Stomach smooth muscle (tissue), 2 donors: ENCODE results near the gene NRXN3.

Experiments
- H3K27ac ChIP-seq: one replicate; pipeline ENCODE4 v1.7.0; 2013; ENCODE audit warnings: mild to moderate bottlenecking, low read length, inconsistent platforms
- H3K27me3 ChIP-seq, 2 donors: one replicate each; pipeline ENCODE4 v1.7.0; 2013; ENCODE audit warnings: low read length in 2 of 2; ENCODE audit not compliant: insufficient read depth in 2 of 2, control insufficient read depth in 1 of 2
- H3K36me3 ChIP-seq, 2 donors: one replicate each; pipeline ENCODE4 v1.7.0; 2013; ENCODE audit warnings: low read length in 2 of 2; ENCODE audit not compliant: control insufficient read depth in 2 of 2, insufficient read depth in 2 of 2
- H3K4me1 ChIP-seq: one replicate; pipeline ENCODE4 v1.7.0; 2013; ENCODE audit warnings: low read length; ENCODE audit not compliant: control insufficient read depth, insufficient read depth
- H3K4me3 ChIP-seq, 2 donors: one replicate each; pipeline ENCODE4 v1.7.0; 2013; ENCODE audit warnings: low read length in 2 of 2
- H3K9ac ChIP-seq, 2 donors: one replicate each; pipeline ENCODE4 v1.7.0; 2013; ENCODE audit warnings: low read length in 2 of 2, mild to moderate bottlenecking in 1 of 2
- H3K9me3 ChIP-seq, 2 donors: one replicate each; pipeline ENCODE4 v1.7.0; 2013; ENCODE audit warnings: low read length in 2 of 2; ENCODE audit not compliant: control insufficient read depth in 2 of 2
- donor health status: healthy.
- donor health status: Pancreatic carcinoma.

Gene NRXN3

GRCh38 chr14:79587875-79588274 is 1417.7 kb downstream of the NRXN3 start:
- H3K27me3 ChIP-seq, result no peaks in the 10 kb centered on the region
- no peak overlapping the region for H3K27ac ChIP-seq
- no peak overlapping the region for H3K4me3 ChIP-seq
- no peak overlapping the region for H3K9ac ChIP-seq
- no peaks in the 10 kb centered on the region for H3K9me3 ChIP-seq
- peaks cover 4% of the 10 kb centered on the region for H3K4me1 ChIP-seq
- no peaks in the 10 kb centered on the region for H3K36me3 ChIP-seq

GRCh38 chr14:79588398-79588797 is 1418.2 kb downstream of the NRXN3 start:
- Histone ChIP-seq H3K4me1 (peaks cover 4% of the 10 kb centered on the region), H3K4me3 (no peak overlapping the region), H3K27ac (no peak overlapping the region), H3K36me3 (no peaks in the 10 kb centered on the region), H3K27me3 (no peaks in the 10 kb centered on the region), H3K9me3 (no peaks in the 10 kb centered on the region), H3K9ac (no peak overlapping the region)

- Histone ChIP-seq H3K9ac (no peak overlapping the region), H3K27ac (no peak overlapping the region), H3K36me3 (no peaks in the 10 kb centered on the region), H3K9me3 (no peaks in the 10 kb centered on the region), H3K27me3 (no peaks in the 10 kb centered on the region), H3K4me1 (no peaks in the 10 kb centered on the region), H3K4me3 (no peak overlapping the region)
Measured at GRCh38 chr14:79596551-79596950, 1426.4 kb downstream of the NRXN3 start.

DNA sequence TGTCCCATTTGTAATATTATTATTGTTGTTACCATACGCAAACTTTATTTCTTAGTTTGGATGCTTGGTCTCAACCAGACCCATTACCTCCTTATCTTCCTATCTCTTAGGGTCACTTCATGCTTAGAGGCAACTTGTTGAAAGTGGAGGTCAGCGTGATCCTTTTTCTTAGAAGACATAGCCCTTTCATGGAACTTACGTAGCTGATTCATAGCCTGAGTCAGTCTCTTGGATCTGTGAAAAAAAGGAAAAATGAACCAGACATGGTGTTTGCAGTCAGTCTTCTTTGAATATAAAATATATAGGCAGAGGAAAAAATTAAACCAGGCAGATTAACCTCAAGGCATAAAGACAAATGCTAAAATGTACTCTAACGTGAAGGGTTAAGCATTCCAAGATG is 1427.4 kb downstream of the NRXN3 start:
- no peak overlapping the region for H3K9ac ChIP-seq
- H3K27me3 ChIP-seq, result no peaks in the 10 kb centered on the region
- H3K4me1 ChIP-seq, result no peaks in the 10 kb centered on the region
- no peaks in the 10 kb centered on the region for H3K36me3 ChIP-seq
- no peak overlapping the region for H3K4me3 ChIP-seq
- no peak overlapping the region for H3K27ac ChIP-seq
- H3K9me3 ChIP-seq, result no peaks in the 10 kb centered on the region

DNA sequence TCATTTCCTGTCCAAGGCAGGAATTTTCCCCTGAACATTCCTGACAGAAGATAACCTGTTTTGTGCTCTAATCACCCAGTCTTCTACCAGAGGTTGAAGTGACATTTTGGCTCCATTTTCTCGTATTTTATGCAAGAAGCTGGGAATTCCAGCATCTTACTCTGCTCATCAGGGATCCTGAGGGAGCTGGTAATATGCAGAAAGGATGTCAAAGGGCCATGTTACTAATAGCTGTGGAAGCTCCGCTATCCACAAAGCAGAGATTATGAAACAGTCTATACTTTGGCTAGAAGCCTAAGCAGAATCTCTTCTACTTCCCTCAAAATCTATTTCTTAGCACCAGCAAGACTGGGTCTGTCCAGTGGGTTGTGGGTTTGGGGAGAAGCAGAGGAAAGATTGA is 1428.2 kb downstream of the NRXN3 start:
- no peaks in the 10 kb centered on the region for H3K36me3 ChIP-seq
- no peaks in the 10 kb centered on the region for H3K27me3 ChIP-seq
- no peak overlapping the region for H3K4me3 ChIP-seq
- H3K4me1 ChIP-seq, result peaks cover 3% of the 10 kb centered on the region
- no peak overlapping the region for H3K27ac ChIP-seq
- H3K9ac ChIP-seq, result no peak overlapping the region
- H3K9me3 ChIP-seq, result no peaks in the 10 kb centered on the region

DNA sequence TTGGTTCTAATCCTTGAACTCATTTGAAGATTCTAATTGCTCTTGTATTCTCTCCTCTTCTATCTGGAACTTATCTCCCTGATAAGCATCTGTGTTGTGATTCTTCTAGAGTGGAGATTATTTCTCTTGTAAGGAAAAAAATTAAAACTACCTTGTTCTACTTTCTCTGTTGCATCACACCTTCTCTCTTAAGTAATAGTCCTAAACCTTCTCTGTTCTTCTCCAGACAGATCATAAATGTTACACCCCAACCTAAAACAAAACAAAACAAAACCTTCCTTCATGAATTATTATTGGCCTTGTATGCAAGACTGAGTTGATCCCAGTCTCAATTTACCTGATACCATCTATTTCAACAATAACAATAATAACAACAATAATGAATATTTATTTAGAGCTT is 1429.1 kb downstream of the NRXN3 start:
- H3K27ac ChIP-seq, result no peak overlapping the region
- no peaks in the 10 kb centered on the region for H3K36me3 ChIP-seq
- no peak overlapping the region for H3K4me3 ChIP-seq
- no peaks in the 10 kb centered on the region for H3K9me3 ChIP-seq
- peaks cover 3% of the 10 kb centered on the region for H3K4me1 ChIP-seq
- no peak overlapping the region for H3K9ac ChIP-seq
- H3K27me3 ChIP-seq, result no peaks in the 10 kb centered on the region

- Histone ChIP-seq H3K4me3 (no peak overlapping the region), H3K9me3 (no peaks in the 10 kb centered on the region), H3K4me1 (peaks cover 3% of the 10 kb centered on the region), H3K27ac (no peak overlapping the region), H3K27me3 (no peaks in the 10 kb centered on the region), H3K36me3 (no peaks in the 10 kb centered on the region), H3K9ac (no peak overlapping the region)
Measured at GRCh38 chr14:79600406-79600805, 1430.2 kb downstream of the NRXN3 start.

DNA sequence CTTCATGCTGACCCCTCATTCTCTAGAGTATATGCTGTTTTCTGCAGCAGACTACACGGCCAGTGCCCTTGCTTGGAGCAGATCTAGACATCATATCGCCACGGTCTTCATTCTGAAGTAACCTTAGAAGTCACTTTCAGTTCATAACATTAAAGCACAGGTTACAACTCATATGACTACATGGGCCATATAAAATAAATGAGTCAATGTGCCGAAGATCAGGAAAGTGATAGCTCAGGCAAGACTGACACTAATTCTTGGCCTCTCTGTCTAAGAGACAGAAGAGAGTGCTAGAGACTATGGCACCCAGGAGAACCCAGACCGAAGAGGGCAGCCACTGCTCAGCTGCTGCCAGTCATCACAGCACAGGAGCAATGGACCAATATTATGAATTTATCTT is 1431.4 kb downstream of the NRXN3 start:
- no peaks in the 10 kb centered on the region for H3K27me3 ChIP-seq
- no peak overlapping the region for H3K27ac ChIP-seq
- H3K4me3 ChIP-seq, result no peak overlapping the region
- H3K4me1 ChIP-seq, result peaks cover 3% of the 10 kb centered on the region
- no peaks in the 10 kb centered on the region for H3K9me3 ChIP-seq
- no peaks in the 10 kb centered on the region for H3K36me3 ChIP-seq
- no peak overlapping the region for H3K9ac ChIP-seq

- no peak overlapping the region for H3K9ac ChIP-seq
- H3K27me3 ChIP-seq, result no peaks in the 10 kb centered on the region
- H3K27ac ChIP-seq, result no peak overlapping the region
- H3K9me3 ChIP-seq, result no peaks in the 10 kb centered on the region
- no peaks in the 10 kb centered on the region for H3K36me3 ChIP-seq
- H3K4me1 ChIP-seq, result peaks cover 3% of the 10 kb centered on the region
- H3K4me3 ChIP-seq, result no peak overlapping the region
Measured at GRCh38 chr14:79602045-79602444, 1431.9 kb downstream of the NRXN3 start.

DNA sequence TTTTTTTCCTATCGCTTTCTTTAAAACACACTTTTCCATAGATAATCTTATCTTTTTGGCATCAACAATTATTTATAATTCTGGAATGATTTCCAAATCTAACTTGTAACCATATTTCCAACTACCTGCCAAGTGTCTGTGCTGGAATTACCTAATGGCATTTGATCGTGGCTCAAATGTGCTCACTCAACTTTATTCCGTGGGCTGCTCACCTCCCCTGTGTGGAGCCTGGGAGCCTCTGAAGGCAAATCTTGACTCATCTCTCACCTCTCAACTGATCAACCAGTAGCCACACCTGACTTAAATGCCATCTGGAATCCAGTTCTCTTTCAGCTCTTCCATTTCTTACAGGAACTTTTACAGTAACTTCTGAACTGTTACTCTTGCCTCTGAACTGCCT is 1432.6 kb downstream of the NRXN3 start:
- Histone ChIP-seq H3K27me3 (no peaks in the 10 kb centered on the region), H3K4me1 (peaks cover 3% of the 10 kb centered on the region), H3K36me3 (no peaks in the 10 kb centered on the region), H3K9me3 (no peaks in the 10 kb centered on the region), H3K9ac (no peak overlapping the region), H3K27ac (no peak overlapping the region), H3K4me3 (no peak overlapping the region)

GRCh38 chr14:79605849-79606248 is 1435.7 kb downstream of the NRXN3 start:
- no peak overlapping the region for H3K4me3 ChIP-seq
- no peak overlapping the region for H3K27ac ChIP-seq
- H3K4me1 ChIP-seq, result peaks cover 3% of the 10 kb centered on the region
- no peak overlapping the region for H3K9ac ChIP-seq
- no peaks in the 10 kb centered on the region for H3K36me3 ChIP-seq
- H3K9me3 ChIP-seq, result no peaks in the 10 kb centered on the region
- no peaks in the 10 kb centered on the region for H3K27me3 ChIP-seq

DNA sequence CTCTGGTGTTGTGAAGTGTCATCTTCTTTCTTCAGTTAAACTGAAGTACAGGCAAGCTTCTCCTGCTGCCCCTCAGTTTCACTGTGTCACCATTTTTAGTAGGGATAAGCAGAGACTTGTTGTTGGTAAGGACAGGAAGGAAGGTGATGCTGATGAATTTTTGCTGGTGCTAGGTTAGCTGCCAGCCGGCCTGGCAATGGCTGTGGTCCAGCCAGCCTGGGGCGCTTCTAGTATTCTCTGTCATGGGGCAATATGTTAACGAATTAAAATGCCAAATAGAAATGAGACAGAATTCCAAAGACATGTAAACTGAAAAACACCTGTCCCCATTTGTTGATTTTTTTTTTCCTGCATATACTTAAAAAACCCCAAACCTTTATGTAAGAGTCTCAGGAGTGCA is 1438.3 kb downstream of the NRXN3 start:
- no peaks in the 10 kb centered on the region for H3K27me3 ChIP-seq
- no peaks in the 10 kb centered on the region for H3K4me1 ChIP-seq
- H3K9ac ChIP-seq, result no peak overlapping the region

More for the DNA sequence above, 1438.3 kb downstream of the NRXN3 start:
- Histone ChIP-seq H3K27ac (no peak overlapping the region), H3K36me3 (no peaks in the 10 kb centered on the region), H3K9me3 (no peaks in the 10 kb centered on the region), H3K4me3 (no peak overlapping the region)
